H9 (cell line): Measurements from ENCODE around the gene CYSTM1. TPM values are rescaled to one million over a fixed set of nuclear protein-coding genes. Genes with fewer than 3 reads are reported as not detected.

ENCODE experiments used
- DNase-seq: peaks from one replicate; pipeline ENCODE4 v3.0.0-alpha.2; 2017
- H2AFZ ChIP-seq: one replicate; pipeline ENCODE4 v1.6.1; 2013; ENCODE audit warnings: mild to moderate bottlenecking, low read length, control low read depth, moderate library complexity
- H2AK5ac ChIP-seq: 2 replicates; pipeline ENCODE4 v1.6.1; 2013; ENCODE audit warnings: low read length, control low read depth, mixed read lengths; ENCODE audit not compliant: insufficient read length
- H2BK120ac ChIP-seq: one replicate; pipeline ENCODE4 v1.6.1; 2013; ENCODE audit warnings: low read depth, mild to moderate bottlenecking, low read length, control low read depth, inconsistent platforms; ENCODE audit not compliant: poor library complexity, severe bottlenecking
- H2BK12ac ChIP-seq: 2 replicates; pipeline ENCODE4 v1.6.1; 2013; ENCODE audit warnings: low read length, control low read depth, mixed read lengths, low read depth; ENCODE audit not compliant: insufficient read length
- H2BK15ac ChIP-seq: 2 replicates; pipeline ENCODE4 v1.6.1; 2013; ENCODE audit warnings: low read depth, low read length, control low read depth
- H2BK20ac ChIP-seq: one replicate; pipeline ENCODE4 v1.6.1; 2013; ENCODE audit warnings: low read depth, mild to moderate bottlenecking, low read length, control low read depth, inconsistent platforms; ENCODE audit not compliant: poor library complexity, severe bottlenecking
- H2BK5ac ChIP-seq: 2 replicates; pipeline ENCODE4 v1.6.1; 2013; ENCODE audit warnings: low read length, control low read depth, mixed read lengths; ENCODE audit not compliant: insufficient read length
- H3K14ac ChIP-seq: 2 replicates; pipeline ENCODE4 v1.6.1; 2013; ENCODE audit warnings: low read length, control low read depth; ENCODE audit not compliant: insufficient read depth
- H3K18ac ChIP-seq: 2 replicates; pipeline ENCODE4 v1.6.1; 2013; ENCODE audit warnings: low read depth, mild to moderate bottlenecking, mixed read lengths, low read length, control low read depth; ENCODE audit not compliant: insufficient read length
- H3K23ac ChIP-seq: 2 replicates; pipeline ENCODE4 v1.6.1; 2013; ENCODE audit warnings: low read length, control low read depth, mixed read lengths, low read depth; ENCODE audit not compliant: insufficient read length
- H3K23me2 ChIP-seq: 2 replicates; pipeline ENCODE4 v1.6.1; 2013; ENCODE audit warnings: low read depth, mild to moderate bottlenecking, mixed read lengths, low read length, control low read depth; ENCODE audit not compliant: insufficient read length, poor library complexity, severe bottlenecking
- H3K27ac ChIP-seq: 2 replicates; pipeline ENCODE4 v1.5.1; 2013; ENCODE audit warnings: low read length, control low read depth, mixed read lengths, low read depth; ENCODE audit not compliant: insufficient read length
- H3K27me3 ChIP-seq: 2 replicates; pipeline ENCODE4 v1.6.1; 2013; ENCODE audit warnings: low read length, control low read depth, inconsistent platforms; ENCODE audit not compliant: insufficient read depth
- H3K4ac ChIP-seq: 2 replicates; pipeline ENCODE4 v1.6.1; 2013; ENCODE audit warnings: low read depth, mild to moderate bottlenecking, control low read depth, inconsistent platforms, low read length, moderate library complexity
- H3K4me1 ChIP-seq: 2 replicates; pipeline ENCODE4 v1.6.1; 2013; ENCODE audit warnings: low read length, control low read depth, inconsistent platforms; ENCODE audit not compliant: insufficient read depth
- H3K4me2 ChIP-seq: 2 replicates; pipeline ENCODE4 v1.6.1; 2013; ENCODE audit warnings: low read length, control low read depth, mixed read lengths; ENCODE audit not compliant: insufficient read length, insufficient read depth
- H3K56ac ChIP-seq: 2 replicates; pipeline ENCODE4 v1.6.1; 2013; ENCODE audit warnings: low read depth, mild to moderate bottlenecking, mixed read lengths, low read length, control low read depth; ENCODE audit not compliant: insufficient read length
- H3K79me1 ChIP-seq: 2 replicates; pipeline ENCODE4 v1.6.1; 2013; ENCODE audit warnings: low read depth, mild to moderate bottlenecking, moderate library complexity, low read length, control low read depth, inconsistent platforms; ENCODE audit not compliant: insufficient read depth, poor library complexity, severe bottlenecking
- H3K79me2 ChIP-seq: 2 replicates; pipeline ENCODE4 v1.6.1; 2013; ENCODE audit warnings: low read length, control low read depth, inconsistent platforms; ENCODE audit not compliant: insufficient read depth
- H3K9ac ChIP-seq: 2 replicates; pipeline ENCODE4 v1.6.1; 2013; ENCODE audit warnings: low read length, control low read depth, mixed read lengths; ENCODE audit not compliant: insufficient read length; ENCODE audit errors: extremely low read depth
- H3K9me3 ChIP-seq: one replicate; pipeline ENCODE4 v1.6.1; 2013; ENCODE audit warnings: low read depth, low read length, inconsistent platforms; ENCODE audit not compliant: control insufficient read depth
- H3T11ph ChIP-seq: one replicate; pipeline ENCODE4 v1.6.1; 2013; ENCODE audit warnings: mild to moderate bottlenecking, low read length, control low read depth, inconsistent platforms
- H4K20me1 ChIP-seq: one replicate; pipeline ENCODE4 v1.6.1; 2013; ENCODE audit not compliant: control insufficient read depth, insufficient read length, insufficient read depth
- H4K5ac ChIP-seq: 2 replicates; pipeline ENCODE4 v1.6.1; 2013; ENCODE audit warnings: low read depth, mild to moderate bottlenecking, mixed read lengths, low read length, control low read depth; ENCODE audit not compliant: insufficient read length
- H4K8ac ChIP-seq: replicated peaks from 2 replicates; pipeline ENCODE4 v1.6.1; 2013; ENCODE audit warnings: low read length, control low read depth, mixed read lengths, low read depth; ENCODE audit not compliant: insufficient read length
- H4K91ac ChIP-seq: 2 replicates; pipeline ENCODE4 v1.6.1; 2013; ENCODE audit warnings: low read depth, mild to moderate bottlenecking, moderate library complexity, mixed read lengths, low read length, control low read depth; ENCODE audit not compliant: insufficient read length
- H3K27ac Mint-ChIP-seq, 3 experiments: 2 replicates in 2 of 3; 3 replicates in 1 of 3; pipeline ENCODE4 v1.8.0; 2020 to 2021; ENCODE audit warnings: mixed read lengths in 3 of 3, mild to moderate bottlenecking in 1 of 3, moderate library complexity in 1 of 3
- H3K27me3 Mint-ChIP-seq: 2 replicates; pipeline ENCODE4 v1.8.0; 2021; ENCODE audit warnings: low read depth, mild to moderate bottlenecking, moderate library complexity, mixed read lengths
- H3K36me3 Mint-ChIP-seq, 3 experiments: 2 replicates in 2 of 3; 3 replicates in 1 of 3; pipeline ENCODE4 v1.8.0; 2020 to 2021; ENCODE audit warnings: low read depth in 3 of 3, mixed read lengths in 3 of 3; ENCODE audit not compliant: insufficient read depth in 1 of 3
- H3K4me1 Mint-ChIP-seq, 2 experiments: 2 replicates each; pipeline ENCODE4 v1.8.0; 2020; ENCODE audit warnings: mixed read lengths in 2 of 2
- H3K4me3 Mint-ChIP-seq, 2 experiments: 2 replicates in 1 of 2; 3 replicates in 1 of 2; pipeline ENCODE4 v1.8.0; 2020 to 2021; ENCODE audit warnings: mild to moderate bottlenecking in 2 of 2, mixed read lengths in 2 of 2, moderate library complexity in 1 of 2
- H3K9me3 Mint-ChIP-seq, 2 experiments: 2 replicates in 1 of 2; 3 replicates in 1 of 2; pipeline ENCODE4 v1.8.0; 2020; ENCODE audit warnings: mild to moderate bottlenecking in 2 of 2, mixed read lengths in 2 of 2, moderate library complexity in 1 of 2
- CTCF ChIP-seq: fragments of 200-600 bp; sonication (generic); conservative IDR thresholded peaks from 3 replicates; pipeline ENCODE4 v1.8.0; 2021; ENCODE audit warnings: antibody characterized with exemption, mild to moderate bottlenecking
- WGBS: extraction: QIAGEN DNeasy Blood & Tissue Kit; methylation state at CpG from one replicate; pipeline ENCODE4 v1.1.7; 2013; ENCODE audit warnings: missing lambda C conversion rate, low lambda C conversion rate, mixed read lengths; ENCODE audit not compliant: insufficient read length; ENCODE audit errors: extremely low coverage; 5-methylcytosine and 5-hydroxymethylcytosine counted together
- total RNA-seq: library from RNA; stranded (reverse); gene quantifications from 2 replicates; pipeline ENCODE4 v1.2.1, GENCODE V29; 2021

Gene CYSTM1
- total RNA-seq, 1 experiment from 2014 or later = 20.6 TPM

GRCh38 chr5:140205216-140205615 is 30.2 kb downstream of the CYSTM1 start:
- H3K23ac ChIP-seq = no peak overlapping the region
- TF ChIP-seq CTCF = no peak
- H4K8ac ChIP-seq = no peak overlapping the region
- H3K27ac ChIP-seq = no peak overlapping the region
- H3K18ac ChIP-seq = no peak overlapping the region
- H2BK15ac ChIP-seq = no peak overlapping the region
- H2BK20ac ChIP-seq = no peak overlapping the region
- H3K14ac ChIP-seq = no peak overlapping the region
- H2BK120ac ChIP-seq = no peak overlapping the region
- no peak overlapping the region for H3K9ac ChIP-seq
- no peak overlapping the region for H2AK5ac ChIP-seq
- WGBS = no CpG with 5 or more reads among the region's 2 CpGs
- H3K23me2 ChIP-seq = no peaks in the 10 kb centered on the region
- no peaks in the 10 kb centered on the region for H3K9me3 Mint-ChIP-seq
- no peaks in the 10 kb centered on the region for H3K79me1 ChIP-seq
- H3K4me1 ChIP-seq = peaks cover 4% of the 10 kb centered on the region; the same call in 1 of the 2 replicates
- no peaks in the 10 kb centered on the region for H3K9me3 ChIP-seq
- no peak overlapping the region for H3T11ph ChIP-seq
- no peaks in the 10 kb centered on the region for H3K27me3 Mint-ChIP-seq
- H3K4me1 Mint-ChIP-seq = peaks cover 9% of the 10 kb centered on the region in 2 experiments
- H3K4ac ChIP-seq = no peak overlapping the region
- no peaks in the 10 kb centered on the region for H3K27me3 ChIP-seq
- no peaks in the 10 kb centered on the region for H4K20me1 ChIP-seq
- no peak overlapping the region for H4K91ac ChIP-seq
- no peak overlapping the region for H2BK5ac ChIP-seq
- no peak overlapping the region for H3K27ac Mint-ChIP-seq
- H3K4me3 Mint-ChIP-seq = no peak overlapping the region
- no peak overlapping the region for H2AFZ ChIP-seq
- H3K56ac ChIP-seq = no peak overlapping the region
- no peak overlapping the region for H4K5ac ChIP-seq
- H2BK12ac ChIP-seq = no peak overlapping the region
- H3K36me3 Mint-ChIP-seq = no peaks in the 10 kb centered on the region
- H3K4me2 ChIP-seq = no peak overlapping the region
- no peak for DNase-seq
- H3K79me2 ChIP-seq = no peaks in the 10 kb centered on the region
